Measurements from ENCODE around the gene SFRP5.

The SFRP5 gene

GRCh38 chr10:97736403-97736901, 35.3 kb downstream of the SFRP5 start:
- DNase-seq (ENCODE audit: low read depth in 1 of 2, low spot score in 1 of 2) = no peak
- no peak for TF ChIP-seq JUND (IDR thresholded peaks at IDR 0.05; ENCODE audit: low read depth)
- in situ Hi-C loops (cut with HindIII; ENCODE audit: low pct_unique_long_range_greater_than_20kb, low sequenced_read_pairs) = no loop called here

DNA sequence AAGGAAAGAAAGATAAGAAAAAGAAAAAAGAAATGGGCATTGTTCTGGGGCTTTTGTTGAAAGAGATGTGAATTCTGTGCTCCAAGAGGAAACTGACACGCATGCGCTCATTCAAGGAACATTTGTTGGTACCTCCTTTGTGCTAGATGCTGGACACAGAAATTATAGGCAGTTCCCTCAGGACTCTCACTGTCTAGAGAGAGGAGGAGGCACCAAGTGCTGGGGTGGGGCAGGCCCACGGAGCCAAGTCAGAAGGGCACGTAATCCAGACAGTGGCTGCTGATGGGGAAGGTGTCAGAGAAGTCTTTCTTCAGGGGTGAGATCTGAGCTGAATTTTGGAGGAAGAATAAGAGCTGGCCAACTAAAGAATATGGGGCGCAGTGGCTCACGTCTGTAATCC, 37.8 kb downstream of the SFRP5 start:
- in situ Hi-C loops (cut with HindIII; ENCODE audit: low pct_unique_long_range_greater_than_20kb, low sequenced_read_pairs) = no loop called here
- TF ChIP-seq JUND (IDR thresholded peaks at IDR 0.05; ENCODE audit: low read depth) = no peak
- no peak for DNase-seq (ENCODE audit: low read depth in 1 of 2, low spot score in 1 of 2)

GRCh38 chr10:97733256-97733655, 38.5 kb downstream of the SFRP5 start:
- in situ Hi-C loops (cut with HindIII; ENCODE audit: low pct_unique_long_range_greater_than_20kb, low sequenced_read_pairs) = no loop called here
- no peak for TF ChIP-seq JUND (IDR thresholded peaks at IDR 0.05; ENCODE audit: low read depth)

DNA sequence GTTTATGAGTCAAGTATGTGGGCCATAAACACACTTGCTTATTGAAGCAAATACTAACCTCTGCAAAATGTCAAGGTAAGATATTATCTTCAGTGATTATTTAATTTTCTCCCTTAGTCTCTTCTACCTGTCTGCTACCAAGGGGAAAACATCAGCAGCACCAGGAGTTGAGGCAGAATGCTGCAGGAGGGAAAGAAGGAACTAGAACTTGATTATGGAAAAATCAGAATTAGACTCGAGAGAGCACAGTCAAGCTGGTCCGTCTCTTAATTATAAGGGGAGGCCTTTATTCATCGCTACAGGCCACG, 39.8 kb downstream of the SFRP5 start:
- no peak for TF ChIP-seq JUND (IDR thresholded peaks at IDR 0.05; ENCODE audit: low read depth)
- in situ Hi-C loops (cut with HindIII; ENCODE audit: low pct_unique_long_range_greater_than_20kb, low sequenced_read_pairs) = no loop called here
- no peak for DNase-seq (ENCODE audit: low read depth in 1 of 2, low spot score in 1 of 2)

More at GRCh38 chr10:97733256-97733655, 38.5 kb downstream of the SFRP5 start:
- DNase-seq (ENCODE audit: low read depth in 1 of 2, low spot score in 1 of 2) = no peak

GRCh38 chr10:97731346-97732051, 40.3 kb downstream of the SFRP5 start:
- DNase-seq (ENCODE audit: low read depth in 1 of 2, low spot score in 1 of 2) = peak; percentile 54 to 88
- no peak for TF ChIP-seq JUND (IDR thresholded peaks at IDR 0.05; ENCODE audit: low read depth)
- in situ Hi-C loops (cut with HindIII; ENCODE audit: low pct_unique_long_range_greater_than_20kb, low sequenced_read_pairs) = no loop called here

DNA sequence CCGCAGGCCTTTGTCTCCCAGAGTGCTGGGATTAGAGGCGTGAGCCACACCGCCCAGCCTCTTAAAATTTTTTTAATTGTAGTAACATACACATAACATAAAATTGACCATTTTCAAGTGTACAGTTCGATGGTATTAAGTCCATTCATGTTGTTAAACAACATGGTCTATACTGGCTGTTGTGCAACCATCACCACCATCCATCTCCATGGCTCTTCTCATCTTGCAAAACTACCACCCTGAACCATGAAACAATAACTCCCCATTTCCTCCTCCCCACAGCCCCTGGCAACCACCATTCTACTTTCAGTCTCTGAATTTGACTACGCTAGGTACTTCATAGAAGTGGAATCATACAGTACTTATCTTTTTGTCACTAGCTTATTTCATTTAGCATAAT, 42.8 kb downstream of the SFRP5 start:
- TF ChIP-seq JUND (IDR thresholded peaks at IDR 0.05; ENCODE audit: low read depth) = no peak
- in situ Hi-C loops (cut with HindIII; ENCODE audit: low pct_unique_long_range_greater_than_20kb, low sequenced_read_pairs) = no loop called here
- no peak for DNase-seq (ENCODE audit: low read depth in 1 of 2, low spot score in 1 of 2)

GRCh38 chr10:97726636-97727178, 45.1 kb downstream of the SFRP5 start:
- no peak for TF ChIP-seq JUND (IDR thresholded peaks at IDR 0.05; ENCODE audit: low read depth)
- in situ Hi-C loops (cut with HindIII; ENCODE audit: low pct_unique_long_range_greater_than_20kb, low sequenced_read_pairs) = no loop called here
- DNase-seq (ENCODE audit: low read depth in 1 of 2, low spot score in 1 of 2) = peak in 1 of 2 experiments; percentile 67

DNA sequence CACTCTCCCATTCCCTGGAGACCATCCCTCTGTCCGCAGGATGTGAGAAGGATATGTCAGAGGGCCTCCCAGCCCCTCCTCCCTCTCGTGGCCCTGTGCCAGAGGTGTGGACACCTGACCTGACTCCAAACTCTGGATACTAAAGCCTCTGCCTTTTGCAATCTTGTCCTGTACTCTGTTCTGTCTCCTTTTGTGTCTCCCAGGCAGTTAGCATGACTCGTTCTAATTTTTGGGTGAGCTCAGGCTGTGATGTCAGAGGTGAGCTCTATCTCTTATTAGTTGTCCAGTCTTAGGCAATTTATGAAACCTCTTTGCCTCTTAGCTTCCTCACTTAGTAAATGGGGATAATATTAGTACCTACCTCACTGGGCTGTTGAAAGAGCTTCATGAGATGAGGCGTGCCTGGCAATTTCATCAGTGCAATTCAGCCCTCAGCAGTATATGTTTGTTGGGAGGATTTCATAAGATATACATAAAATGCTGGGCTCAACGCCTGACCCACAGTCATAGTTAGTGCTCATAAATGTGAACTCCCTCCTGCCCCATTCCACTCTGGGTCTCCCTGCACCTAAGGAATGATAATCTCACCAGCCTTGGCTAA, 47.4 kb downstream of the SFRP5 start:
- in situ Hi-C loops (cut with HindIII; ENCODE audit: low pct_unique_long_range_greater_than_20kb, low sequenced_read_pairs) = no loop called here
- DNase-seq (ENCODE audit: low read depth in 1 of 2, low spot score in 1 of 2) = no peak
- no peak for TF ChIP-seq JUND (IDR thresholded peaks at IDR 0.05; ENCODE audit: low read depth)

GRCh38 chr10:97723001-97723400, 48.8 kb downstream of the SFRP5 start:
- in situ Hi-C loops (cut with HindIII; ENCODE audit: low pct_unique_long_range_greater_than_20kb, low sequenced_read_pairs) = no loop called here
- no peak for DNase-seq (ENCODE audit: low read depth in 1 of 2, low spot score in 1 of 2)
- no peak for TF ChIP-seq JUND (IDR thresholded peaks at IDR 0.05; ENCODE audit: low read depth)

DNA sequence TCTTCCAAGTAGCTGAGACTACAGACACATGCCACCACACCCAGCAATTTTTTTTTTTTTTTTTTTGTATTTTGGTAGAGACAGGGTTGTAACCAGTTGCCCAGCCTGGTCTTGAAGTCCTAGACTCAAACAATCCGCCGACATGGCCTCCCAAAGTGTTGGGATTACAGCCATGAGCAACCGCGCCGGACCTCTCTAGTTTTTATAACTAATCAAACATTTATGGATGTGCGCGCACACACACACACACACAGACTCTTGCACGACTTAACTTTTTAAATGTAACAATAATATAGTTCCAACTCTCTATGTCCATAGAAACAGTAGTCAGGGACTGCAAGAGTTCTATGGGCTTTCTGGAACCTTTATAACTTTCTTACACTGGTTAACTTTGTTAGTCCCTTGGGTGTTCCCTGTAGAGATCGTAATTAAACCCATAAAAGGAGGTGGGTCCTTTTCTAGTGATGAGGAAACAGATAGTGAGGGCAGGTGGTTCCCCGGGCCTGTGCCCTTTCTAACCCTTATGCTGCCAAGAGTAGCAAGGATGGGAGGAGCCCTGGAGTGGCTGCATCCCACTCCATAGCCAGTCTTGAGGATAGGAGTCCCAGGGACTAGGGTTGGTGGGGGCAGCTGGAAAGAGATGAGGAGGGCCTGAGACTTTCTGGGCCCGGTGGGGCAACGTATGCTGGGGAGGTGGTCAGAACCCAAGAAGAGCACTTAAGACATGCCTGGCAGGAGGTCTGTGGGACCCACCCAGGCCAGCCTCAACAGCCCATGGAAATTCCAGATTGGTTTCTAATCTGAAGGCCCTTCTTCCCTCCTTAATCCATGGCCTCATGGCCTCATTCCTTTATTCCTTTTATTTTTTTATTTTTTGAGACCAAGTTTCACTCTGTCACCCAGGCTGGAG, 49.7 kb downstream of the SFRP5 start:
- DNase-seq (ENCODE audit: low read depth in 1 of 2, low spot score in 1 of 2) = no peak
- TF ChIP-seq JUND (IDR thresholded peaks at IDR 0.05; ENCODE audit: low read depth) = no peak
- in situ Hi-C loops (cut with HindIII; ENCODE audit: low pct_unique_long_range_greater_than_20kb, low sequenced_read_pairs) = no loop called here

GRCh38 chr10:97719602-97720001, 52.2 kb downstream of the SFRP5 start:
- no peak for DNase-seq (ENCODE audit: low read depth in 1 of 2, low spot score in 1 of 2)
- TF ChIP-seq JUND (IDR thresholded peaks at IDR 0.05; ENCODE audit: low read depth) = no peak
- in situ Hi-C loops (cut with HindIII; ENCODE audit: low pct_unique_long_range_greater_than_20kb, low sequenced_read_pairs) = no loop called here

DNA sequence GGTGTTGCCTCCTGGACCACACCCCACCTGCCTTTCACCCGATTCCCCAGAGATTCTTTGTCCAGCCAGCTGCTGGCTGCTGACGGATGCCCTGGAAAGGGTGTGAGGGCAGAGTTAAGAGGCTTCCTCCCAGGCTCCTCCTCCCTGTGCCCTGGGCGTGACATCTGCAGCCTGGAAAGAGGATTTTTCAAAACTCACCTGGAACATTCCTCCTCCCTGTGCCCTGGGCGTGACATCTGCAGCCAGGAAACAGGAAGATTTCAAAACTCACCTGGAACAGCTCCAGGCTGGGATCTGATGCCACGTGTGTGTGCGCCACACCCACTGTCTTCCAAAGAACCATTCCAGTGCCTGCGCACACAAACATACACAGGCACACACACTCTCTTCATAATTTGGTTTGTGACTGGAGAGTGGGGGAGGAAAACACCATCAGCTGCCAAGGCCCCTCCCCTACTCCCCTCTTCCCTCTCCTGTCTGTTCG, 53.1 kb downstream of the SFRP5 start:
- in situ Hi-C loops (cut with HindIII; ENCODE audit: low pct_unique_long_range_greater_than_20kb, low sequenced_read_pairs) = no loop called here
- peak; percentile 59 to 95 for DNase-seq (ENCODE audit: low read depth in 1 of 2, low spot score in 1 of 2)
- no peak for TF ChIP-seq JUND (IDR thresholded peaks at IDR 0.05; ENCODE audit: low read depth)
